ENCODE data around the gene FAM222A. TPM values are rescaled to one million over a fixed set of nuclear protein-coding genes. Genes with fewer than 3 reads are reported as not detected.

FAM222A gene
- total RNA-seq, 1 donor from 2014 or later: 7.9 TPM

GRCh38 chr12:109704371-109705098, 9.1 kb upstream of the FAM222A start:
- no peak overlapping the region for H3K27ac Mint-ChIP-seq
- H3K4me3 Mint-ChIP-seq: no peak overlapping the region
- TF ChIP-seq, protein P1, sequence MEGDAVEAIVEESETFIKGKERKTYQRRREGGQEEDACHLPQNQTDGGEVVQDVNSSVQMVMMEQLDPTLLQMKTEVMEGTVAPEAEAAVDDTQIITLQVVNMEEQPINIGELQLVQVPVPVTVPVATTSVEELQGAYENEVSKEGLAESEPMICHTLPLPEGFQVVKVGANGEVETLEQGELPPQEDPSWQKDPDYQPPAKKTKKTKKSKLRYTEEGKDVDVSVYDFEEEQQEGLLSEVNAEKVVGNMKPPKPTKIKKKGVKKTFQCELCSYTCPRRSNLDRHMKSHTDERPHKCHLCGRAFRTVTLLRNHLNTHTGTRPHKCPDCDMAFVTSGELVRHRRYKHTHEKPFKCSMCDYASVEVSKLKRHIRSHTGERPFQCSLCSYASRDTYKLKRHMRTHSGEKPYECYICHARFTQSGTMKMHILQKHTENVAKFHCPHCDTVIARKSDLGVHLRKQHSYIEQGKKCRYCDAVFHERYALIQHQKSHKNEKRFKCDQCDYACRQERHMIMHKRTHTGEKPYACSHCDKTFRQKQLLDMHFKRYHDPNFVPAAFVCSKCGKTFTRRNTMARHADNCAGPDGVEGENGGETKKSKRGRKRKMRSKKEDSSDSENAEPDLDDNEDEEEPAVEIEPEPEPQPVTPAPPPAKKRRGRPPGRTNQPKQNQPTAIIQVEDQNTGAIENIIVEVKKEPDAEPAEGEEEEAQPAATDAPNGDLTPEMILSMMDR (conservative IDR thresholded peaks at IDR 0.05): no peak
- H3K27me3 Mint-ChIP-seq: no peaks in the 10 kb centered on the region
- no peak for DNase-seq (ENCODE audit: extremely low spot score, unreplicated experiment)
- peaks cover 26% of the 10 kb centered on the region for H3K4me1 Mint-ChIP-seq (ENCODE audit: unreplicated experiment)
- no peaks in the 10 kb centered on the region for H3K36me3 Mint-ChIP-seq
- H3K9me3 Mint-ChIP-seq: no peaks in the 10 kb centered on the region

GRCh38 chr12:109705291-109705690, 8.3 kb upstream of the FAM222A start:
- Mint-ChIP-seq H3K36me3 (no peaks in the 10 kb centered on the region), H3K4me3 (no peak overlapping the region), H3K9me3 (no peaks in the 10 kb centered on the region), H3K4me1 (ENCODE audit: unreplicated experiment) (peaks cover 32% of the 10 kb centered on the region), H3K27me3 (peaks cover 5% of the 10 kb centered on the region), H3K27ac (no peak overlapping the region)
- DNase-seq (ENCODE audit: extremely low spot score, unreplicated experiment): no peak
- TF ChIP-seq, protein P1 (conservative IDR thresholded peaks at IDR 0.05): no peak

DNA sequence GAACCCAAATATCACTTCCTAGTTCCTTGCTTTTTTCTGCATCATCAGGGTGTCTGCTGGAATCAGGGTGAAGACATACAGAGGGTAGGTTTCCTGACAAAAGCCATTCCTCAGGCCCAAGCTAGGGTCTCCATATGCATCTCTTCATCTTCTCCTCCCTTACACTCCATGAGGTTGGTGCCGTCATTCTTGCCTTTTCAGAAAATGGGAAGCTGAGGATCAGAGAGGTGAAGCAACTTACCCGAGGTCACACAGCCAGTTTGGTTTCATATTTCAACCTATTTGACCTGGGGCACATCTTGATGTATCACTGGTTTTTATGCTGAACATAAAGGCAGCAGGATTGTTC, 7.3 kb upstream of the FAM222A start:
- Mint-ChIP-seq H3K27me3 (peaks cover 15% of the 10 kb centered on the region), H3K9me3 (no peaks in the 10 kb centered on the region), H3K27ac (no peak overlapping the region), H3K4me1 (ENCODE audit: unreplicated experiment) (peaks cover 30% of the 10 kb centered on the region), H3K4me3 (no peak overlapping the region), H3K36me3 (no peaks in the 10 kb centered on the region)
- TF ChIP-seq, protein P1 (conservative IDR thresholded peaks at IDR 0.05): no peak
- no peak for DNase-seq (ENCODE audit: extremely low spot score, unreplicated experiment)

DNA sequence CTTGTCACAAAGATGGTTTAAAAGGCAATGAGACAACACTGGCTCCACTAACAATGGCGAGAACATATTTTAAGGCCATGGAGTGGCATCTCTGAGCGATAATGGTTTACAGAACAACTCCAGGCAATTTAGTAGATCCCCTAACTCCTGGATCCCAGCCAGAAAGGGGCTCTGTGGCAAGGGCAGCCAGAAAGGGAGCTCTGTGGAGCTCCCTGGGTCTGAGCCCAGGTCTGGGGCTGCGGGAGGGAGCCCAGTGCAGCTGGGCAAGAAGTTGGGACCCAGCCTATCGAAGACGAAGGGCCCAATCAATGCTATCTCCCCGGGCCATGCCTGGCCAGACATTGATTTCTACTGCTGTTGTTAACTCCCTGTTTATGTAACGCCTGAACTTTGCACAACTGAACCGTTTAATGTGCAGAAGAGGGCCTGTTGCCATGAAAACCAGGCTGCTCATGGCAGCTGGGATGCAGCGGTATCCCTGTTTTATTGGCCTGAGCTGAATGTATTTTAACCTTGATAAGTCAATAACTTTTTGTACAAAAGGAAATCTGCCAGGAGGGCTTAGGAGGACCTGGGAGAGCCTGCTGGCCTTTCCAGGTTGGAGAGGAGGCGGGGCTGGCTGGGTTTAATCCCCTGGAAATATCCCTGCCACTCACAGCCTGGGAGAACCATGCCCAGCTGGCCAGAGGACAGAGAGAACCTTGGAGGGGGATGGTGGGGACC, 6.7 kb upstream of the FAM222A start:
- no peak overlapping the region for H3K4me3 Mint-ChIP-seq
- H3K27ac Mint-ChIP-seq: peak overlapping the region; percentile 58
- peaks cover 27% of the 10 kb centered on the region for H3K4me1 Mint-ChIP-seq (ENCODE audit: unreplicated experiment)
- TF ChIP-seq, protein P1 (conservative IDR thresholded peaks at IDR 0.05): no peak
- H3K9me3 Mint-ChIP-seq: no peaks in the 10 kb centered on the region
- no peaks in the 10 kb centered on the region for H3K36me3 Mint-ChIP-seq
- no peak for DNase-seq (ENCODE audit: extremely low spot score, unreplicated experiment)
- H3K27me3 Mint-ChIP-seq: peaks cover 21% of the 10 kb centered on the region

DNA sequence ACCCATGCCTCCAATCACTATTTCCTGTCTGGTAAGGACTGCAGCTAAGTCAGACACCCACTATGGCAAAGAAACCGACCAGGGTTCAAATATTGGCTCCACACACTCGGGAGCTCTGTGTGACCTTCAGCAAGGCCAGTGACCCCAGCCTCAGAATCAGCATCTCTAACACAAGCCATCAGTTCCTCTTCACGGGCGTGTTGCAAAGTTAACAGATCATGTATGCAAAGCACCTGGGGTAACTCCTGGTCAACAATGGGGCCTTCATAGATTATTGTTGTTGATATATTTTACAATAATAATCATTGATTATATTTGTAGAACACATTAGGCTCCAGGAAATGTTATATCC, 6.2 kb upstream of the FAM222A start:
- TF ChIP-seq, protein P1 (conservative IDR thresholded peaks at IDR 0.05): no peak
- Mint-ChIP-seq H3K27me3 (peaks cover 24% of the 10 kb centered on the region), H3K27ac (peak overlapping the region; percentile 58), H3K9me3 (no peaks in the 10 kb centered on the region), H3K4me3 (no peak overlapping the region), H3K36me3 (no peaks in the 10 kb centered on the region), H3K4me1 (ENCODE audit: unreplicated experiment) (peaks cover 25% of the 10 kb centered on the region)
- DNase-seq (ENCODE audit: extremely low spot score, unreplicated experiment): no peak

Data from type B pancreatic cell (in vitro differentiated cells).